CD4-positive, CD25-positive, alpha-beta regulatory T cell (primary cell): ENCODE results near the gene WNT7B. TPM values are rescaled to one million over a fixed set of nuclear protein-coding genes. Genes with fewer than 3 reads are reported as not detected.
A peak's percentile ranks its signal among the peaks of the same experiment; 100 is the strongest.

Experiments
- ATAC-seq, 2 donors: fragments of 150-1000 bp; cut with Tn5 transposase; one replicate each; pipeline ENCODE4 v1.10.0; 2021; ENCODE audit warnings: low read depth in 2 of 2, moderate number of reproducible peaks in 2 of 2, moderate library complexity in 1 of 2
- DNase-seq, 3 donors: peaks; one replicate each; pipeline versions ENCODE4 v3.0.0 to v3.0.0-alpha.2; 2012 to 2022; ENCODE audit warnings: mixed read lengths in 1 of 3
- H3K27ac ChIP-seq: one replicate; pipeline ENCODE4 v1.7.0; 2013; ENCODE audit warnings: mild to moderate bottlenecking, low read length; ENCODE audit not compliant: insufficient read depth, poor library complexity, severe bottlenecking
- H3K27me3 ChIP-seq: one replicate; pipeline ENCODE4 v1.7.0; 2013; ENCODE audit warnings: low read length; ENCODE audit not compliant: control insufficient read depth, insufficient read depth
- H3K36me3 ChIP-seq: one replicate; pipeline ENCODE4 v1.7.0; 2013; ENCODE audit warnings: mild to moderate bottlenecking, low read length, moderate library complexity; ENCODE audit not compliant: control insufficient read depth, insufficient read depth
- H3K4me1 ChIP-seq: 2 replicates; pipeline ENCODE4 v1.7.0; 2013; ENCODE audit warnings: mild to moderate bottlenecking, low read length; ENCODE audit not compliant: insufficient read depth, control insufficient read depth, poor library complexity, severe bottlenecking
- H3K4me3 ChIP-seq: one replicate; pipeline ENCODE4 v1.7.0; 2013; ENCODE audit warnings: low read depth, mild to moderate bottlenecking, low read length, moderate library complexity
- H3K9me3 ChIP-seq, 2 experiments: 1 replicate in 1 of 2; 2 replicates in 1 of 2; pipeline ENCODE4 v1.7.0; 2013; ENCODE audit warnings: low read length in 2 of 2, mild to moderate bottlenecking in 1 of 2, moderate library complexity in 1 of 2; ENCODE audit not compliant: control insufficient read depth in 2 of 2
- H3K27ac Mint-ChIP-seq, 3 donors: one replicate each; pipeline ENCODE4 v1.8.0; 2020 to 2022; ENCODE audit warnings: mild to moderate bottlenecking in 3 of 3, mixed read lengths in 3 of 3, moderate library complexity in 2 of 3
- H3K27me3 Mint-ChIP-seq: one replicate; pipeline ENCODE4 v1.8.0; 2022; ENCODE audit warnings: mild to moderate bottlenecking, mixed read lengths
- H3K36me3 Mint-ChIP-seq: one replicate; pipeline ENCODE4 v1.8.0; 2020; ENCODE audit warnings: mixed read lengths
- H3K4me1 Mint-ChIP-seq, 4 donors: one replicate each; pipeline ENCODE4 v1.8.0; 2020 to 2022; ENCODE audit warnings: mixed read lengths in 4 of 4, mild to moderate bottlenecking in 1 of 4
- H3K4me3 Mint-ChIP-seq, 4 donors: one replicate each; pipeline ENCODE4 v1.8.0; 2020 to 2022; ENCODE audit warnings: mild to moderate bottlenecking in 4 of 4, mixed read lengths in 4 of 4, moderate library complexity in 3 of 4
- H3K9me3 Mint-ChIP-seq, 7 donors: one replicate each; pipeline ENCODE4 v1.8.0; 2020 to 2022; ENCODE audit warnings: mixed read lengths in 7 of 7, mild to moderate bottlenecking in 3 of 7, moderate library complexity in 2 of 7
- polyA plus RNA-seq, 4 donors: library from polyadenylated mRNA; unstranded; fragments of 300-500 nt; fragmentation: Illumina TruSeq; gene quantifications; one replicate each; pipeline ENCODE4 v1.2.3, GENCODE V29; 2021
- total RNA-seq: library from RNA; stranded (reverse); gene quantifications from one replicate; pipeline ENCODE4 v1.2.3, GENCODE V29; 2022

The WNT7B gene
- not detected for total RNA-seq
- not detected for polyA plus RNA-seq

GRCh38 chr22:45977003-45977411, at the start of gene WNT7B:
Gene WNT7B, minus strand, starts transcription at chr22:45977162. Its CDS starts 408 bp downstream, at chr22:45976754.
- Histone ChIP-seq H3K27ac (no peak within 1 kb of the TSS), H3K9me3 (no peaks in the 10 kb centered on the region), H3K4me1 (peaks cover 29% of the 10 kb centered on the region), H3K36me3 (no peaks in the 10 kb centered on the region), H3K27me3 (peaks cover 5% of the 10 kb centered on the region), H3K4me3 (no peak within 1 kb of the TSS)
- DNase-seq, result peak in 1 of 3 donors; percentile 10
- Mint-ChIP-seq H3K36me3 (no peaks in the 10 kb centered on the region), H3K27me3 (peaks cover 28% of the 10 kb centered on the region), H3K4me1 (peaks cover 0 to 13% (median 0%) of the 10 kb centered on the region in 4 donors), H3K9me3 (peaks cover 0 to 3% (median 0%) of the 10 kb centered on the region in 7 donors), H3K27ac (no peak within 1 kb of the TSS), H3K4me3 (peak within 1 kb of the TSS; percentile 29 to 76 (median 53))
- ATAC-seq, result no peak

- Histone ChIP-seq H3K36me3 (no peaks in the 10 kb centered on the region), H3K27me3 (peaks cover 14% of the 10 kb centered on the region), H3K9me3 (no peaks in the 10 kb centered on the region), H3K4me1 (peaks cover 4% of the 10 kb centered on the region), H3K27ac (no peak overlapping the region), H3K4me3 (no peak overlapping the region)
- no peak overlapping the region for H3K27ac Mint-ChIP-seq
- ATAC-seq, result no peak
- no peak for DNase-seq
- no peaks in the 10 kb centered on the region for H3K9me3 Mint-ChIP-seq
- peaks cover 0 to 5% (median 0%) of the 10 kb centered on the region in 4 donors for H3K4me1 Mint-ChIP-seq
- no peaks in the 10 kb centered on the region for H3K36me3 Mint-ChIP-seq
- peaks cover 37% of the 10 kb centered on the region for H3K27me3 Mint-ChIP-seq
- H3K4me3 Mint-ChIP-seq, result no peak overlapping the region
These were observed 49.3 kb upstream of the WNT7B start for GRCh38 chr22:46025973-46026898.

- Histone ChIP-seq H3K27ac (no peak overlapping the region), H3K9me3 (no peaks in the 10 kb centered on the region), H3K27me3 (peaks cover 14% of the 10 kb centered on the region), H3K4me3 (no peak overlapping the region), H3K4me1 (peaks cover 4% of the 10 kb centered on the region), H3K36me3 (no peaks in the 10 kb centered on the region)
- H3K27me3 Mint-ChIP-seq, result peaks cover 37% of the 10 kb centered on the region
- H3K4me1 Mint-ChIP-seq, result peaks cover 0 to 5% (median 0%) of the 10 kb centered on the region in 4 donors
- DNase-seq (no peak), ATAC-seq (no peak)
- no peaks in the 10 kb centered on the region for H3K36me3 Mint-ChIP-seq
- peak overlapping the region in 1 of 3 donors; percentile 85 for H3K27ac Mint-ChIP-seq
- H3K4me3 Mint-ChIP-seq, result no peak overlapping the region
- H3K9me3 Mint-ChIP-seq, result no peaks in the 10 kb centered on the region
These were observed 48.4 kb upstream of the WNT7B start for GRCh38 chr22:46025225-46025972.

- Mint-ChIP-seq H3K27ac (no peak overlapping the region), H3K4me1 (peaks cover 0 to 5% (median 0%) of the 10 kb centered on the region in 4 donors), H3K27me3 (peaks cover 32% of the 10 kb centered on the region), H3K9me3 (no peaks in the 10 kb centered on the region), H3K36me3 (no peaks in the 10 kb centered on the region), H3K4me3 (peak overlapping the region in 1 of 4 donors; percentile 7)
- peaks cover 4% of the 10 kb centered on the region for H3K4me1 ChIP-seq
- no peaks in the 10 kb centered on the region for H3K36me3 ChIP-seq
- H3K9me3 ChIP-seq, result no peaks in the 10 kb centered on the region
- no peak overlapping the region for H3K27ac ChIP-seq
- H3K27me3 ChIP-seq, result peaks cover 14% of the 10 kb centered on the region
- DNase-seq (no peak), ATAC-seq (no peak)
- H3K4me3 ChIP-seq, result no peak overlapping the region
These were observed 47.3 kb upstream of the WNT7B start for GRCh38 chr22:46024136-46024840.

- Mint-ChIP-seq H3K27ac (no peak overlapping the region), H3K4me1 (peaks cover 0 to 5% (median 0%) of the 10 kb centered on the region in 4 donors), H3K36me3 (no peaks in the 10 kb centered on the region), H3K4me3 (no peak overlapping the region), H3K27me3 (peaks cover 30% of the 10 kb centered on the region), H3K9me3 (no peaks in the 10 kb centered on the region)
- Histone ChIP-seq H3K4me1 (peaks cover 4% of the 10 kb centered on the region), H3K4me3 (no peak overlapping the region), H3K36me3 (no peaks in the 10 kb centered on the region), H3K27me3 (peaks cover 14% of the 10 kb centered on the region), H3K27ac (no peak overlapping the region), H3K9me3 (no peaks in the 10 kb centered on the region)
- DNase-seq, result no peak
- no peak for ATAC-seq
These were observed 46.6 kb upstream of the WNT7B start for GRCh38 chr22:46023558-46023981.

- Histone ChIP-seq H3K27ac (no peak overlapping the region), H3K4me1 (peaks cover 4% of the 10 kb centered on the region), H3K36me3 (no peaks in the 10 kb centered on the region), H3K4me3 (no peak overlapping the region), H3K27me3 (peaks cover 14% of the 10 kb centered on the region), H3K9me3 (no peaks in the 10 kb centered on the region)
- H3K9me3 Mint-ChIP-seq, result no peaks in the 10 kb centered on the region
- no peaks in the 10 kb centered on the region for H3K36me3 Mint-ChIP-seq
- ATAC-seq (no peak), DNase-seq (no peak)
- peaks cover 0 to 5% (median 0%) of the 10 kb centered on the region in 4 donors for H3K4me1 Mint-ChIP-seq
- H3K27me3 Mint-ChIP-seq, result peaks cover 29% of the 10 kb centered on the region
- H3K4me3 Mint-ChIP-seq, result no peak overlapping the region
- no peak overlapping the region for H3K27ac Mint-ChIP-seq
These were observed 46.0 kb upstream of the WNT7B start for GRCh38 chr22:46022881-46023512.

- Mint-ChIP-seq H3K4me3 (no peak overlapping the region), H3K27me3 (peaks cover 29% of the 10 kb centered on the region), H3K9me3 (no peaks in the 10 kb centered on the region), H3K36me3 (no peaks in the 10 kb centered on the region), H3K4me1 (peaks cover 0 to under 1% (median 0%) of the 10 kb centered on the region in 4 donors), H3K27ac (no peak overlapping the region)
- Histone ChIP-seq H3K9me3 (no peaks in the 10 kb centered on the region), H3K27me3 (peaks cover 10% of the 10 kb centered on the region), H3K27ac (no peak overlapping the region), H3K4me3 (no peak overlapping the region), H3K4me1 (no peaks in the 10 kb centered on the region), H3K36me3 (no peaks in the 10 kb centered on the region)
- ATAC-seq (no peak), DNase-seq (no peak)
These were observed 44.6 kb upstream of the WNT7B start for GRCh38 chr22:46021577-46021976.
